Stimulated activated effector memory CD8-positive, alpha-beta T cell treated with anti-CD3 and anti-CD28 coated beads, Interleukin-12 subunit alpha, Interleukin-12 subunit beta, amount 100 ng/mL, for 72 hours (primary cell): Measurements from ENCODE around the gene PAK1.

Source experiments
- ATAC-seq: fragments of 150-1000 bp; cut with Tn5 transposase; 2 replicates; pipeline ENCODE4 v1.10.0; 2021
- DNase-seq, 2 donors: peaks; one replicate each; pipeline ENCODE4 v3.0.0; 2021 to 2022; ENCODE audit warnings: low spot score in 2 of 2
- H3K27ac Mint-ChIP-seq: one replicate; pipeline ENCODE4 v1.8.0; 2022; ENCODE audit warnings: mild to moderate bottlenecking, mixed read lengths
- H3K36me3 Mint-ChIP-seq: one replicate; pipeline ENCODE4 v1.8.0; 2022; ENCODE audit warnings: mild to moderate bottlenecking, mixed read lengths
- H3K4me1 Mint-ChIP-seq: one replicate; pipeline ENCODE4 v1.8.0; 2022; ENCODE audit warnings: mixed read lengths
- H3K4me3 Mint-ChIP-seq: one replicate; pipeline ENCODE4 v1.8.0; 2022; ENCODE audit warnings: mild to moderate bottlenecking, mixed read lengths
- H3K9me3 Mint-ChIP-seq: one replicate; pipeline ENCODE4 v1.8.0; 2022; ENCODE audit warnings: mixed read lengths

PAK1 gene

DNA sequence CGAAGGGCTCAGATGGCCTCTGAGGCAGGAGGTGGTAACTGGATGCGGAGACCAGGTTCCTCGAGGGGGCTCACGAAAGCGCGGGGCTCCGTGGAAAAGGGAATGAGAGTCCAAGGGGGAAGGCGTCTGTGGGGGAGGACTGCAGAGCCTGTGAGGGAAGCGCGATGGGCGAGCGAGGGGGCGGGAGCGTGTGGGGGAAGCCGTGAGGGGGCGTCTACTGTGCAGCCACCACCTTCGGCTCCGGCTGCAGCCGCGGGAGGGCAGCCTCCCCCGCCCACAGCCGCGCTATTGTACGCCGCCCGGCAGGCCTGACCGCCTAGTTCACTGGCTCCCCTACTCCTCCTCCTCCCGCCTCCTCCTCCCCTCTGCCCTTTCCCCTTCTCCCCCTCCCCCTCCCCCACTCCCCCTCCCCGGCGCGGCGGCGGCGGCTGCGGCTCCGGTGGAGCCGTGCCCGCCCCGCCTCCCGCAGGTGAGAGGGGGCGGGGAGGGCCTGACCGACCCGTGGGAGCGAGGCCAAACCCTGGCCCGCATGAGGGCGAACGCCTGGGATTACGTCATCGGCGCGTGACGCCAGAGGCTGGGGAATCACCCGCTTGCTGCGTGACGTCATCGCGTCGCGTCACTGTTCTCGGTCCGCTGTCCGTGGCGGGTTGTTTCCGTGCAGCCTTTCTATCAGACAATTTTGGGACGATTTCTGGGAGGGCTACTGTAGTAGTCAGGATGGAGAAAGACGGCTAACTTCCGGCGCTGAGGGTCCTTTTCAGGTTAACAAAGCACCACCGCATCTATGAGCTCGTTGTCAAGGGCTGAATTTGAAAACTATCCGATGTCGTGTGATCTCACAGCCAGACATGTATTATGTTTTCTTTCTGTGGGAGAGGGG lies at the start of gene PAK1:
Gene PAK1 (minus strand): TSS at position 294 of the 883 bp plus-strand sequence. CDS start 81,574 bp downstream, outside the sequence.
- H3K27ac Mint-ChIP-seq: peak within 1 kb of the TSS; percentile 0
- peak within 1 kb of the TSS; percentile 68 for H3K4me3 Mint-ChIP-seq
- H3K36me3 Mint-ChIP-seq: peaks cover 7% of the 10 kb centered on the region
- DNase-seq (peak; percentile 72 to 89), ATAC-seq (peak; percentile 79)
- no peaks in the 10 kb centered on the region for H3K4me1 Mint-ChIP-seq
- H3K9me3 Mint-ChIP-seq: no peaks in the 10 kb centered on the region

GRCh38 chr11:77522215-77522614 lies 48.3 kb upstream of the PAK1 start:
- H3K27ac Mint-ChIP-seq: no peak overlapping the region
- H3K4me3 Mint-ChIP-seq: no peak overlapping the region
- no peaks in the 10 kb centered on the region for H3K4me1 Mint-ChIP-seq
- no peaks in the 10 kb centered on the region for H3K36me3 Mint-ChIP-seq
- DNase-seq (no peak), ATAC-seq (no peak)
- H3K9me3 Mint-ChIP-seq: no peaks in the 10 kb centered on the region

DNA sequence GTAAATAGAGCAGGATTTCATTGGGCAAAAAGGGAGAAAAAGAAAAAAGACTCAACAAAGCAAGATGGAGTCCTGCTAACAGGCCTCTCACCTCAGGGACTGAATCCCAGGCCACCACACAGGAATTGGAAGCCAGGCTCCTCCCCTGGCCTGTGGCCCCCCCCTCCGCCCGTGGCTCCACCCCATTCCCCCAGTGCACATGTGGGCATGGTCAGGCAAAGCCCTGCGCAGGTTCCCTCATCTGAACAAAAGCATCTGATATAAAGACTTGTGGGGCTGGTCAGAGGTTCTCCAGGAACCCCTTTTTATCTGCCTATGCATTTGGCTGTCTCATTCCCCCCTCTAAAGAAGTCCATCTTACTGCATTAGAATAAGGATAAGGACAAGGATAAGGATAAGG lies 46.0 kb upstream of the PAK1 start:
- Mint-ChIP-seq H3K36me3 (no peaks in the 10 kb centered on the region), H3K4me1 (no peaks in the 10 kb centered on the region), H3K27ac (no peak overlapping the region), H3K9me3 (no peaks in the 10 kb centered on the region), H3K4me3 (no peak overlapping the region)
- ATAC-seq (no peak), DNase-seq (no peak)

- Mint-ChIP-seq H3K36me3 (no peaks in the 10 kb centered on the region), H3K27ac (no peak overlapping the region), H3K4me1 (no peaks in the 10 kb centered on the region), H3K4me3 (no peak overlapping the region), H3K9me3 (no peaks in the 10 kb centered on the region)
- DNase-seq: no peak
- ATAC-seq: no peak
These were observed 44.6 kb upstream of the PAK1 start for GRCh38 chr11:77518471-77518870.

GRCh38 chr11:77517753-77518152 lies 43.9 kb upstream of the PAK1 start:
- ATAC-seq (no peak), DNase-seq (no peak)
- Mint-ChIP-seq H3K4me1 (no peaks in the 10 kb centered on the region), H3K27ac (no peak overlapping the region), H3K9me3 (no peaks in the 10 kb centered on the region), H3K36me3 (no peaks in the 10 kb centered on the region), H3K4me3 (no peak overlapping the region)

- Mint-ChIP-seq H3K9me3 (no peaks in the 10 kb centered on the region), H3K4me3 (no peak overlapping the region), H3K36me3 (no peaks in the 10 kb centered on the region), H3K4me1 (no peaks in the 10 kb centered on the region), H3K27ac (no peak overlapping the region)
- no peak for DNase-seq
- no peak for ATAC-seq
These were observed 43.3 kb upstream of the PAK1 start for GRCh38 chr11:77517226-77517625.

DNA sequence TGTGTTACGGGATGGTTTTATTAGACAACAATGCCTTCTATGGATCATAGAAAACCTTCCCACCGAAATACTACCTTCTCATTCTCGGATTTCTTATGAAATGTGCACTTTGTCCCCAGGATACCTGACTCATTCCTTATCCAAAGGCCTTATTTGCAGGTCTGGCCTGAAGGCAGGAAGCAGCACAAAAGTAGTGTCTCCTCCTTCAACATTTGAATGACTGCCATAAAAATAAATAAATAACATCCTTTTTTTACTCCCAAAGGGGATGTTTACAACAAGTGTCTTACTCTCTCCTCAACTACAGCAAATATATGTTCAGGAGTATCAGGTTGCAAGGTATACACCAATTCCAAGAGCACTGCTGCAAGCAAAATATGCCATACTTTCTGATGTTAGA lies 41.6 kb upstream of the PAK1 start:
- H3K4me1 Mint-ChIP-seq: no peaks in the 10 kb centered on the region
- H3K4me3 Mint-ChIP-seq: no peak overlapping the region
- ATAC-seq (no peak), DNase-seq (no peak)
- H3K9me3 Mint-ChIP-seq: no peaks in the 10 kb centered on the region
- H3K27ac Mint-ChIP-seq: no peak overlapping the region
- no peaks in the 10 kb centered on the region for H3K36me3 Mint-ChIP-seq

DNA sequence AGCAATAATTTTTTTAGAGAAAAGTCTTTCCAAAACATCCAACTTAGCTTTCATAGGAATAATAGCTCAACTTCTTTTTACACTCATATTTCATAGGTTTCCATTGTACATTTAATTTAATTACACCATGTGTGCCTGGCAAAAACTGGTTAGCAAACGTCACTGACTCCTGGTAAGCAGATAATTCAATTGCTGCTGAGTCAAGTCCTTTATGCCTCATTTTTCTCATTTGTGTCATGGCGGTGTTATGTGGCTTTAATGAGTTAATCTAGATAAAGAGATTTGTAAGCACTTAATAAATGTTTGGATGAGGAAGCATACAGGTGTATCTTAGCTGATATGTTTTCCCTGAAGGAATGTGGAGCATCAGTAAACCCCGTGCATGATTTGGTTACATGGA lies 41.2 kb upstream of the PAK1 start:
- no peak for ATAC-seq
- H3K36me3 Mint-ChIP-seq: no peaks in the 10 kb centered on the region
- no peaks in the 10 kb centered on the region for H3K9me3 Mint-ChIP-seq
- H3K4me1 Mint-ChIP-seq: no peaks in the 10 kb centered on the region
- H3K4me3 Mint-ChIP-seq: no peak overlapping the region
- no peak overlapping the region for H3K27ac Mint-ChIP-seq
- no peak for DNase-seq

DNA sequence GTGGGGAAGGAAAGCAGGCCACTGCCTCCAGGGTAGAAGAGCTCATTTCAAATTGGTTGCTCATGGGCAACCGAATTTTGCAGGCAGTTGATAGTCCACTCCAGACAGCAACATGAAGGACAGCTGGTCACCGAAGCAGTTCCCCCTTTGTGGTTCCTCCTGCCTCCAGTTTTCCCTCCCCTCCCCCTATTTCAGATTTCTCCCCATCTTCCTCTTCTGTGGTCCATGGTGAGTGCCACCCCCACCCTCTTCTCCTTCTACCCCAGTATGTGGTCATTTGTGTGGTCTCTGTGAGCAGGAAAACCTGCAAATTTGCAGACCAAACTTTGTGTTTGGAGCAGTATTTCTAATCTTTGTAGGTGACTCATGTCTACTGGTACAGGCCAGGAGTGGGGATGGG lies 38.2 kb upstream of the PAK1 start:
- no peak for DNase-seq

GRCh38 chr11:77510851-77511250 lies 37.0 kb upstream of the PAK1 start:
- Mint-ChIP-seq H3K36me3 (no peaks in the 10 kb centered on the region), H3K4me3 (no peak overlapping the region), H3K27ac (no peak overlapping the region), H3K4me1 (no peaks in the 10 kb centered on the region), H3K9me3 (no peaks in the 10 kb centered on the region)
- ATAC-seq (no peak), DNase-seq (no peak)

More for the DNA sequence above, 38.2 kb upstream of the PAK1 start:
- H3K4me1 Mint-ChIP-seq: no peaks in the 10 kb centered on the region
- no peaks in the 10 kb centered on the region for H3K9me3 Mint-ChIP-seq
- no peaks in the 10 kb centered on the region for H3K36me3 Mint-ChIP-seq
- H3K27ac Mint-ChIP-seq: no peak overlapping the region
- no peak for ATAC-seq
- no peak overlapping the region for H3K4me3 Mint-ChIP-seq

- ATAC-seq (no peak), DNase-seq (no peak)
- H3K4me3 Mint-ChIP-seq: no peak overlapping the region
- H3K36me3 Mint-ChIP-seq: no peaks in the 10 kb centered on the region
- H3K4me1 Mint-ChIP-seq: no peaks in the 10 kb centered on the region
- H3K27ac Mint-ChIP-seq: no peak overlapping the region
- no peaks in the 10 kb centered on the region for H3K9me3 Mint-ChIP-seq
These were observed 36.2 kb upstream of the PAK1 start for GRCh38 chr11:77510095-77510494.

GRCh38 chr11:77508019-77508418 lies 34.1 kb upstream of the PAK1 start:
- H3K4me3 Mint-ChIP-seq: no peak overlapping the region
- H3K36me3 Mint-ChIP-seq: no peaks in the 10 kb centered on the region
- no peak overlapping the region for H3K27ac Mint-ChIP-seq
- H3K4me1 Mint-ChIP-seq: no peaks in the 10 kb centered on the region
- no peaks in the 10 kb centered on the region for H3K9me3 Mint-ChIP-seq
- DNase-seq (no peak), ATAC-seq (no peak)

DNA sequence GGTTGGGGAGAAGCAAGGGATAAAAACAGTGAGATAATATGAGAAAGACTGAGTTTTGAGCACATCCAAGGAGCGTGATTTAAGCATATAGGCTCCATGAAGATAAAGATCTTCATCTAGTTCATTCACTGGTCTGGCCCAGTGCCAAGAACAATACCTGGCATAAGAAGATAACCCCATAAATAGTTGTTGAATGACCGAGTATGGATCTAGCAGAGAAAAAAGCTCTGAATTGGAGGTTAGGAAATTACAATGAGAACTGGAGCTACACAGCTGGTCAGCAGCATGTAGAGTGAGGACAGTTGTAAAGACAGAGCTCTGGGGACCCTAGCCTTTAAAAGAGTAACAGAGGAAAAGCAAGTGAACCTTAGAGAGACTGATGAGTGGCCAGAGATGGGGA lies 33.0 kb upstream of the PAK1 start:
- no peaks in the 10 kb centered on the region for H3K4me1 Mint-ChIP-seq
- no peak overlapping the region for H3K27ac Mint-ChIP-seq
- H3K4me3 Mint-ChIP-seq: no peak overlapping the region
- H3K9me3 Mint-ChIP-seq: no peaks in the 10 kb centered on the region
- DNase-seq (no peak), ATAC-seq (no peak)
- no peaks in the 10 kb centered on the region for H3K36me3 Mint-ChIP-seq

GRCh38 chr11:77505956-77506355 lies 32.1 kb upstream of the PAK1 start:
- no peaks in the 10 kb centered on the region for H3K4me1 Mint-ChIP-seq
- DNase-seq (no peak), ATAC-seq (no peak)
- no peaks in the 10 kb centered on the region for H3K9me3 Mint-ChIP-seq
- H3K36me3 Mint-ChIP-seq: no peaks in the 10 kb centered on the region
- H3K27ac Mint-ChIP-seq: no peak overlapping the region
- no peak overlapping the region for H3K4me3 Mint-ChIP-seq

DNA sequence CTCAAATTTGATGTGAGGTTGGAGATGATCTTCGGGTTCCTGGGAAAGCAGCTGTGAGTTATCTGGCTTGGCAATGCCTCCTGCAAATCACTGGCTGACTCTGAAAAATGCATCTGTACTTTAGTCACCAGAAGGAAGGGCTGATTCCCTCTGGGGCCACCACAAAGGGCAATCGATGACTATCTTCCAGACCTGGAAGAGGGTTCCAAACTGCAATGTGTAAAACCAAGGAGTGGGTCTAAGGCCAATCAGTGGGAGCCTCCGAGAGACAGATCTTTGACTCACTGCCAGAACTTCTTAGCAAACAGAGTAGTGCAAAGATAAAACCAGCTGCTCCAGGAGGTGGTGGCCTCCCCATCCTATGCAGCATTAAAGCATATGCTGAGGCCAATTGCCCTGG lies 29.1 kb upstream of the PAK1 start:
- ATAC-seq (no peak), DNase-seq (no peak)
- Mint-ChIP-seq H3K36me3 (peaks cover 6% of the 10 kb centered on the region), H3K27ac (no peak overlapping the region), H3K4me3 (no peak overlapping the region), H3K4me1 (no peaks in the 10 kb centered on the region), H3K9me3 (no peaks in the 10 kb centered on the region)

GRCh38 chr11:77502346-77502905 lies 28.5 kb upstream of the PAK1 start:
- DNase-seq (no peak), ATAC-seq (no peak)
- no peak overlapping the region for H3K27ac Mint-ChIP-seq
- no peaks in the 10 kb centered on the region for H3K9me3 Mint-ChIP-seq
- peaks cover 6% of the 10 kb centered on the region for H3K36me3 Mint-ChIP-seq
- H3K4me3 Mint-ChIP-seq: no peak overlapping the region
- no peaks in the 10 kb centered on the region for H3K4me1 Mint-ChIP-seq
